ACC112 (cell line): ENCODE results near the gene PLEKHD1.
A peak's percentile ranks its signal among the peaks of the same experiment; 100 is the strongest.

ENCODE experiments used
- H2AFZ ChIP-seq: fragments of 200-600 bp; sonication (generic); one replicate; pipeline ENCODE4 v1.6.0; 2017; ENCODE audit warnings: antibody characterized with exemption, low read length; ENCODE audit not compliant: unreplicated experiment
- H3K27ac ChIP-seq: fragments of 200-600 bp; sonication (generic); 2 replicates; pipeline ENCODE4 v1.5.1; 2014; ENCODE audit warnings: low read depth, mild to moderate bottlenecking, antibody characterized with exemption, low read length, moderate library complexity
- H3K27me3 ChIP-seq: fragments of 200-600 bp; sonication (generic); 2 replicates; pipeline ENCODE4 v1.6.1; 2014; ENCODE audit warnings: mild to moderate bottlenecking, antibody characterized with exemption, low read length, moderate library complexity, mixed read lengths; ENCODE audit not compliant: insufficient read depth
- H3K36me3 ChIP-seq: fragments of 200-600 bp; sonication (generic); 2 replicates; pipeline ENCODE4 v1.6.1; 2016; ENCODE audit warnings: mild to moderate bottlenecking, antibody characterized with exemption, low read length, moderate library complexity, mixed read lengths; ENCODE audit not compliant: insufficient read depth
- H3K4me1 ChIP-seq: fragments of 200-600 bp; sonication (generic); one replicate; pipeline ENCODE4 v1.6.1; 2016; ENCODE audit warnings: low read length, mixed read lengths; ENCODE audit not compliant: insufficient read depth, unreplicated experiment, control insufficient read depth
- H3K4me3 ChIP-seq: fragments of 200-600 bp; sonication (generic); 2 replicates; pipeline ENCODE4 v1.5.1; 2014; ENCODE audit warnings: mild to moderate bottlenecking, low read depth, low read length
- H3K79me2 ChIP-seq: fragments of 200-600 bp; sonication (generic); one replicate; pipeline ENCODE4 v1.6.0; 2016; ENCODE audit warnings: low read length; ENCODE audit not compliant: control insufficient read depth, unreplicated experiment, insufficient read depth

Gene PLEKHD1

GRCh38 chr14:69481815-69482568, 2.5 kb upstream of the PLEKHD1 start:
- no peaks in the 10 kb centered on the region for H3K4me1 ChIP-seq
- H2AFZ ChIP-seq, result no peak overlapping the region
- H3K4me3 ChIP-seq, result no peak overlapping the region
- H3K79me2 ChIP-seq, result no peaks in the 10 kb centered on the region
- H3K36me3 ChIP-seq, result no peaks in the 10 kb centered on the region
- no peak overlapping the region for H3K27ac ChIP-seq
- H3K27me3 ChIP-seq, result peaks cover 58% of the 10 kb centered on the region

GRCh38 chr14:69483765-69484443, 624 bp upstream of the PLEKHD1 start:
- peaks cover 76% of the 10 kb centered on the region for H3K27me3 ChIP-seq
- H3K27ac ChIP-seq, result no peak overlapping the region
- peak overlapping the region; percentile 49 for H3K4me3 ChIP-seq

GRCh38 chr14:69485315-69485660, 760 bp downstream of the PLEKHD1 start:
- no peaks in the 10 kb centered on the region for H3K36me3 ChIP-seq
- peaks cover 74% of the 10 kb centered on the region for H3K27me3 ChIP-seq
- H3K4me3 ChIP-seq, result no peak overlapping the region
- H3K79me2 ChIP-seq, result no peaks in the 10 kb centered on the region
- no peaks in the 10 kb centered on the region for H3K4me1 ChIP-seq
- H3K27ac ChIP-seq, result no peak overlapping the region
- no peak overlapping the region for H2AFZ ChIP-seq

More at GRCh38 chr14:69483765-69484443, 624 bp upstream of the PLEKHD1 start:
- Histone ChIP-seq H3K4me1 (no peaks in the 10 kb centered on the region), H3K36me3 (no peaks in the 10 kb centered on the region), H2AFZ (no peak overlapping the region), H3K79me2 (no peaks in the 10 kb centered on the region)

GRCh38 chr14:69485701-69486100, 1.2 kb downstream of the PLEKHD1 start:
- H3K27me3 ChIP-seq, result peaks cover 74% of the 10 kb centered on the region

GRCh38 chr14:69487226-69487625, 2.7 kb downstream of the PLEKHD1 start:
- no peaks in the 10 kb centered on the region for H3K4me1 ChIP-seq
- no peaks in the 10 kb centered on the region for H3K79me2 ChIP-seq
- peaks cover 77% of the 10 kb centered on the region for H3K27me3 ChIP-seq
- H3K4me3 ChIP-seq, result no peak overlapping the region
- H3K27ac ChIP-seq, result no peak overlapping the region
- H2AFZ ChIP-seq, result no peak overlapping the region
- H3K36me3 ChIP-seq, result no peaks in the 10 kb centered on the region

More at GRCh38 chr14:69485701-69486100, 1.2 kb downstream of the PLEKHD1 start:
- no peak overlapping the region for H2AFZ ChIP-seq
- H3K79me2 ChIP-seq, result no peaks in the 10 kb centered on the region
- H3K4me1 ChIP-seq, result no peaks in the 10 kb centered on the region
- no peaks in the 10 kb centered on the region for H3K36me3 ChIP-seq
- H3K4me3 ChIP-seq, result no peak overlapping the region
- H3K27ac ChIP-seq, result no peak overlapping the region

- no peaks in the 10 kb centered on the region for H3K36me3 ChIP-seq
Observed at GRCh38 chr14:69487771-69488170, 3.2 kb downstream of the PLEKHD1 start.

GRCh38 chr14:69489495-69489894, 5.0 kb downstream of the PLEKHD1 start:
- H3K36me3 ChIP-seq, result no peaks in the 10 kb centered on the region
- no peak overlapping the region for H2AFZ ChIP-seq
- H3K27me3 ChIP-seq, result peaks cover 71% of the 10 kb centered on the region
- no peak overlapping the region for H3K4me3 ChIP-seq
- H3K27ac ChIP-seq, result no peak overlapping the region
- H3K79me2 ChIP-seq, result no peaks in the 10 kb centered on the region
- H3K4me1 ChIP-seq, result no peaks in the 10 kb centered on the region

More at GRCh38 chr14:69487771-69488170, 3.2 kb downstream of the PLEKHD1 start:
- Histone ChIP-seq H3K4me1 (no peaks in the 10 kb centered on the region), H3K79me2 (no peaks in the 10 kb centered on the region), H3K27me3 (peaks cover 74% of the 10 kb centered on the region), H2AFZ (no peak overlapping the region), H3K4me3 (no peak overlapping the region), H3K27ac (no peak overlapping the region)

- Histone ChIP-seq H3K79me2 (no peaks in the 10 kb centered on the region), H3K27ac (no peak overlapping the region)
Observed at GRCh38 chr14:69490219-69490918, 5.8 kb downstream of the PLEKHD1 start.

GRCh38 chr14:69491193-69491592, 6.7 kb downstream of the PLEKHD1 start:
- peaks cover 68% of the 10 kb centered on the region for H3K27me3 ChIP-seq
- H3K4me1 ChIP-seq, result no peaks in the 10 kb centered on the region
- H3K36me3 ChIP-seq, result no peaks in the 10 kb centered on the region
- H3K79me2 ChIP-seq, result no peaks in the 10 kb centered on the region
- H3K4me3 ChIP-seq, result no peak overlapping the region
- H3K27ac ChIP-seq, result no peak overlapping the region
- H2AFZ ChIP-seq, result no peak overlapping the region

More at GRCh38 chr14:69490219-69490918, 5.8 kb downstream of the PLEKHD1 start:
- no peaks in the 10 kb centered on the region for H3K4me1 ChIP-seq
- H3K4me3 ChIP-seq, result no peak overlapping the region
- peaks cover 68% of the 10 kb centered on the region for H3K27me3 ChIP-seq
- H2AFZ ChIP-seq, result no peak overlapping the region
- no peaks in the 10 kb centered on the region for H3K36me3 ChIP-seq

GRCh38 chr14:69493038-69493437, 8.5 kb downstream of the PLEKHD1 start:
- Histone ChIP-seq H3K4me1 (no peaks in the 10 kb centered on the region), H3K27me3 (peaks cover 53% of the 10 kb centered on the region), H2AFZ (no peak overlapping the region), H3K4me3 (no peak overlapping the region), H3K36me3 (no peaks in the 10 kb centered on the region), H3K79me2 (no peaks in the 10 kb centered on the region), H3K27ac (no peak overlapping the region)
